ENCODE measurements around the gene SMYD3. TPM values are rescaled to one million over a fixed set of nuclear protein-coding genes. Genes with fewer than 3 reads are reported as not detected.

SMYD3 gene
- total and polyA plus RNA-seq, 10 donors: 12.5 to 33.1 (median 21.0) TPM

GRCh38 chr1:245863566-245864184 lies 643.4 kb downstream of the SMYD3 start:
- Histone ChIP-seq H3K4me1 (peaks cover 0 to 5% (median 0%) of the 10 kb centered on the region in 6 donors), H3K27me3 (replicated peaks in 1 of 7) (no peaks in the 10 kb centered on the region), H3K36me3 (peaks cover 0 to 14% (median 0%) of the 10 kb centered on the region in 6 donors), H3K27ac (no peak overlapping the region), H3K4me3 (no peak overlapping the region), H3K9me3 (no peaks in the 10 kb centered on the region)
- intact Hi-C loops (cut with DNase I; ENCODE audit: low total_unique reads): no loop called here
- TF ChIP-seq POLR2A (IDR thresholded peaks at IDR 0.05): no peak
- no peak for TF ChIP-seq CTCF (IDR thresholded peaks at IDR 0.05 in 8 of 11, conservative IDR thresholded peaks at IDR 0.05 in 3 of 11)
- TF ChIP-seq POLR2AphosphoS5 (IDR thresholded peaks at IDR 0.05): no peak
- 73 to 85% (median 84%) methylated on average over 9 to 10 of the region's 10 CpGs for WGBS, 5 donors
- DNase-seq: no peak

GRCh38 chr1:245862812-245863540 lies 644.1 kb downstream of the SMYD3 start:
- H3K4me1 ChIP-seq: peaks cover 0 to 5% (median 0%) of the 10 kb centered on the region in 6 donors
- WGBS, 5 donors: 80 to 96% (median 83%) methylated on average over 6 of the region's 6 CpGs
- TF ChIP-seq POLR2AphosphoS5 (IDR thresholded peaks at IDR 0.05): no peak
- no peak for TF ChIP-seq CTCF (IDR thresholded peaks at IDR 0.05 in 8 of 11, conservative IDR thresholded peaks at IDR 0.05 in 3 of 11)
- TF ChIP-seq POLR2A (IDR thresholded peaks at IDR 0.05): no peak

GRCh38 chr1:245860657-245861544 lies 646.2 kb downstream of the SMYD3 start:
- H3K36me3 ChIP-seq: peaks cover 0 to 40% (median 0%) of the 10 kb centered on the region in 6 donors
- no peaks in the 10 kb centered on the region for H3K27me3 ChIP-seq (replicated peaks in 1 of 7)
- DNase-seq: no peak
- no peak for TF ChIP-seq POLR2AphosphoS5 (IDR thresholded peaks at IDR 0.05)
- TF ChIP-seq CTCF (IDR thresholded peaks at IDR 0.05 in 8 of 11, conservative IDR thresholded peaks at IDR 0.05 in 3 of 11): no peak
- no peak for TF ChIP-seq POLR2A (IDR thresholded peaks at IDR 0.05)
- H3K27ac ChIP-seq: peak overlapping the region in 1 of 8 donors; percentile 3
- 61 to 74% (median 64%) methylated on average over 8 of the region's 8 CpGs for WGBS, 5 donors
- intact Hi-C loops (cut with DNase I; ENCODE audit: low total_unique reads): no loop called here
- H3K9me3 ChIP-seq: no peaks in the 10 kb centered on the region
- H3K4me1 ChIP-seq: peaks cover 0 to 5% (median 0%) of the 10 kb centered on the region in 6 donors
- no peak overlapping the region for H3K4me3 ChIP-seq

More at GRCh38 chr1:245862812-245863540, 644.1 kb downstream of the SMYD3 start:
- Histone ChIP-seq H3K4me3 (no peak overlapping the region), H3K27me3 (replicated peaks in 1 of 7) (no peaks in the 10 kb centered on the region), H3K9me3 (no peaks in the 10 kb centered on the region), H3K36me3 (peaks cover 0 to 21% (median 0%) of the 10 kb centered on the region in 6 donors), H3K27ac (no peak overlapping the region)
- DNase-seq: no peak
- intact Hi-C loops (cut with DNase I; ENCODE audit: low total_unique reads): no loop called here

Data from spleen (tissue), 11 donors.